Right lobe of liver (tissue), 6 donors: Measurements from ENCODE around the gene HEXIM2. TPM values are rescaled to one million over a fixed set of nuclear protein-coding genes. Genes with fewer than 3 reads are reported as not detected.

Source experiments
- ATAC-seq, 4 donors: fragments of 200-7000 bp; cut with Tn5 transposase; one replicate each; pipeline ENCODE4 v1.9.1; 2020; ENCODE audit warnings: mild to moderate bottlenecking in 4 of 4, moderate library complexity in 4 of 4
- DNase-seq, 3 donors: peaks; one replicate each; pipeline ENCODE4 v3.0.0-alpha.2; 2020
- H3K27ac ChIP-seq, 3 donors: fragments of 200-600 bp; one replicate each; pipeline ENCODE4 v1.8.0; 2022
- H3K27me3 ChIP-seq, 2 donors: fragments of 200-600 bp; one replicate each; pipeline ENCODE4 v1.8.0; 2022
- H3K36me3 ChIP-seq, 4 donors: fragments of 200-600 bp; sonication (generic) in 1 of 4; one replicate each; pipeline versions ENCODE4 v1.5.1 to v1.8.0; 2017 to 2022; ENCODE audit warnings: control low read depth in 1 of 4
- H3K4me1 ChIP-seq, 4 donors: fragments of 200-600 bp; sonication (generic) in 1 of 4; one replicate each; pipeline versions ENCODE4 v1.5.1 to v1.8.0; 2017 to 2022; ENCODE audit warnings: control low read depth in 1 of 4
- H3K4me3 ChIP-seq, 3 donors: fragments of 200-600 bp; one replicate each; pipeline ENCODE4 v1.8.0; 2022
- H3K9me3 ChIP-seq, 4 donors: fragments of 200-600 bp; sonication (generic) in 1 of 4; one replicate each; pipeline versions ENCODE4 v1.5.1 to v1.8.0; 2017 to 2022; ENCODE audit warnings: control low read depth in 1 of 4
- POLR2A ChIP-seq: fragments of 450-650 bp; IDR thresholded peaks from one replicate; pipeline ENCODE4 v1.6.1; 2017; ENCODE audit warnings: antibody characterized with exemption, mild to moderate bottlenecking
- WGBS: methylation state at CpG from one replicate; pipeline ENCODE4 v1.1.6; 2018; ENCODE audit warnings: low coverage, low lambda C conversion rate; ENCODE audit not compliant: insufficient coverage; ENCODE audit errors: missing lambda C conversion rate; 5-methylcytosine and 5-hydroxymethylcytosine counted together
- intact Hi-C, 2 donors: fragments of 100-400 bp; cut with DNase I; formaldehyde crosslinking; loops; one replicate each; pipeline versions ENCODE4 v1.11.2 to v1.14.1; 2022
- total RNA-seq, 6 experiments: library from RNA; depleted of rRNA in 2 of 6; stranded (reverse); fragments of >200 nt in 2 of 6; fragmentation: NEBNext Ultra II Directional in 3 of 6; extraction: Animal tissue kit (Norgen Biotek cat#: 25700) in 3 of 6; gene quantifications; one replicate each; pipeline versions ENCODE4 v1.1.0 to v1.2.4, GENCODE V29; 2016 to 2023
- TF ChIP-seq, protein P1 (sequence below), 4 donors: fragments of 200-600 bp in 3 of 4; fragments of 450-650 bp in 1 of 4; IDR thresholded peaks; one replicate each; pipeline versions ENCODE4 v1.5.1 to v1.8.0; 2016 to 2022; ENCODE audit warnings: antibody characterized with exemption in 4 of 4, mild to moderate bottlenecking in 2 of 4
- donor health status: DM: no; HTN: yes; CAD: no.
- donor health status: DM: no; HTN: no; CAD: no.
- donor health status: DM: no; HTN: no; CAD: no.
- donor health status: DM: no; HTN: yes; CAD: no.
- donor health status: DM: no; HTN: yes; CAD: no.

The HEXIM2 gene
- total RNA-seq, 6 experiments from 2014 or later = 2.6 to 13.5 (median 5.4) TPM

DNA sequence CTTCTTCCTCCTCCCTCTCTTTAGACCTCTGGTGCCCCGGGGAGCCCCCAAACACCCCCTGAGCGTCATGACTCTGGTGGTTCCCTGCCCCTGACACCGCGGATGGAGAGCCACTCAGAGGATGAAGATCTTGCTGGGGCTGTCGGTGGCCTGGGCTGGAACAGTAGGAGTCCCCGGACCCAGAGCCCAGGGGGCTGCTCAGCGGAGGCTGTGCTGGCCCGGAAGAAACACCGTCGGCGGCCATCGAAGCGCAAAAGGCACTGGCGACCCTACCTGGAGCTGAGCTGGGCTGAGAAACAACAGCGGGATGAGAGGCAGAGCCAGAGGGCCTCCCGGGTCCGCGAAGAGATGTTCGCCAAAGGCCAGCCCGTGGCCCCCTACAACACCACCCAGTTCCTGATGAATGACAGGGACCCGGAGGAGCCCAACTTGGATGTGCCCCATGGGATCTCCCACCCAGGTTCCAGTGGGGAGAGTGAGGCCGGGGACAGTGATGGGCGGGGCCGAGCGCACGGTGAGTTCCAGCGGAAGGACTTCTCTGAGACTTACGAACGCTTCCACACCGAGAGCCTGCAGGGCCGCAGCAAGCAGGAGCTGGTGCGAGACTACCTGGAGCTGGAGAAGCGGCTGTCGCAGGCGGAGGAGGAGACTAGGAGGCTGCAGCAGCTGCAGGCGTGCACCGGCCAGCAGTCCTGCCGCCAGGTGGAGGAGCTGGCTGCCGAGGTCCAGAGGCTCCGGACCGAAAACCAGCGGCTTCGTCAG is 7.5 kb downstream of the HEXIM2 start:
- 92% methylated on average over 14 of the region's 43 CpGs for whole genome bisulfite sequencing
- Histone ChIP-seq H3K36me3 (peaks cover 0 to 3% (median 0%) of the 10 kb centered on the region in 4 donors), H3K4me1 (peaks cover 0 to 35% (median 9%) of the 10 kb centered on the region in 4 donors), H3K9me3 (no peaks in the 10 kb centered on the region), H3K27ac (no peak overlapping the region), H3K27me3 (no peaks in the 10 kb centered on the region), H3K4me3 (no peak overlapping the region)
- no peak for ATAC-seq
- no peak for TF ChIP-seq POLR2A
- TF ChIP-seq, protein P1, sequence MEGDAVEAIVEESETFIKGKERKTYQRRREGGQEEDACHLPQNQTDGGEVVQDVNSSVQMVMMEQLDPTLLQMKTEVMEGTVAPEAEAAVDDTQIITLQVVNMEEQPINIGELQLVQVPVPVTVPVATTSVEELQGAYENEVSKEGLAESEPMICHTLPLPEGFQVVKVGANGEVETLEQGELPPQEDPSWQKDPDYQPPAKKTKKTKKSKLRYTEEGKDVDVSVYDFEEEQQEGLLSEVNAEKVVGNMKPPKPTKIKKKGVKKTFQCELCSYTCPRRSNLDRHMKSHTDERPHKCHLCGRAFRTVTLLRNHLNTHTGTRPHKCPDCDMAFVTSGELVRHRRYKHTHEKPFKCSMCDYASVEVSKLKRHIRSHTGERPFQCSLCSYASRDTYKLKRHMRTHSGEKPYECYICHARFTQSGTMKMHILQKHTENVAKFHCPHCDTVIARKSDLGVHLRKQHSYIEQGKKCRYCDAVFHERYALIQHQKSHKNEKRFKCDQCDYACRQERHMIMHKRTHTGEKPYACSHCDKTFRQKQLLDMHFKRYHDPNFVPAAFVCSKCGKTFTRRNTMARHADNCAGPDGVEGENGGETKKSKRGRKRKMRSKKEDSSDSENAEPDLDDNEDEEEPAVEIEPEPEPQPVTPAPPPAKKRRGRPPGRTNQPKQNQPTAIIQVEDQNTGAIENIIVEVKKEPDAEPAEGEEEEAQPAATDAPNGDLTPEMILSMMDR (IDR thresholded peaks at IDR 0.05) = no peak
- intact Hi-C loops = no loop called here
- DNase-seq = no peak

DNA sequence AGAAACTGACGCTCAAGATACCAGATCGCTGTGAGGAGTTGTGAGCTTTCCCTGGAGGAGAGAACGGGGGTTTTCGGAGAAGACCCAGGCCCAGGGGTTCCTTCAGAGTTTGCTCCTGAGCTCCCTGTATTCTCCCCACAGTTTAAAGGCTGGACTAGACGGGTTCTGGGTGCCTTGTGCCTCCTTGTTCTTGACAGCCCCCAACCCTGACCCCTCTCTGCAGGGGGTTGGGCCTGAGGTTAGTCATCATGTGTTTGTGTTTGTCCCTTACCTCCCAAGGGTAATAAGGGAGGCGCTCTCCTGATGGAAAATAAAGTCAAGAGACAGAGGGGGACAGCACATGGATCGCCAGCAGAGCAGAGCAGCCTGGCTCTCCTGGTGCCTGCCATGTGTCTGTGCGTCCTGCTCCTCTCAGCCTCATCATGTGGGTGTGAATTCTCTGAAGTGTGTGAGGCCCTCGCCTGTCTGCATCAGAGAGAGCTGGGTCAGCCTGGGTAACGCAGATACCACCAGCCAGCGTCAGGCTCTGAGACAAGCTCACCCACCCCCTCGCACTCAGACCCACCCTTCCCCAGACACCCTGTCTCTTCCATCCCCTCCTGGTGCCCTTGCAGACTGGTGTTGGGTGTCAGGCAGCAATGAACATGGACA is 8.7 kb downstream of the HEXIM2 start:
- peaks cover 0 to 30% (median 9%) of the 10 kb centered on the region in 4 donors for H3K4me1 ChIP-seq
- WGBS = 95% methylated on average over 4 of the region's 12 CpGs
- H3K9me3 ChIP-seq = no peaks in the 10 kb centered on the region
- intact Hi-C loops = no loop called here
- ATAC-seq (no peak), DNase-seq (no peak)
- no peaks in the 10 kb centered on the region for H3K27me3 ChIP-seq
- H3K27ac ChIP-seq = peak overlapping the region in 2 of 3 donors; percentile 75 to 92
- peaks cover 0 to 3% (median 0%) of the 10 kb centered on the region in 4 donors for H3K36me3 ChIP-seq
- no peak overlapping the region for H3K4me3 ChIP-seq
- TF ChIP-seq, protein P1 (IDR thresholded peaks at IDR 0.05) = no peak
- TF ChIP-seq POLR2A = no peak

DNA sequence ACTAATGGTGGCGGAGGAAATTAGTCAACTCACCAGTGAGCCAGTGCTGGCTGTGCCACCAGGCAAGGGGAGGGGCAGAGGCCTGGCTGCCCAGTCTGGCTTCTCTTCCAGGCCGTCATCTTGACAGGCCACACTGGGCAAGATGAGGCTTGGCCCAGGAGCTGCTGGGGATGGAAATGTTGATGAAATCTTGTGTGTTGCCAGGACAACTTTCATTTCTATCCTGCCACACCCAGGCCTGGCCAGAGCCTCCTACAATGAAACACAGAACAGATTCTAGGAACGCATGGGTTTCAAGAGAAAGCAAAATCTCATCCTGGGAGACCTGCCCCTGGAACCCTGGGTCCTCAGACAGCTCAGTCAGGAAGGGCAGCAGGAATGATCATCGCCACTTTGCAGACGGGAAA is 9.3 kb downstream of the HEXIM2 start:
- intact Hi-C loops = no loop called here
- Histone ChIP-seq H3K36me3 (peaks cover 0 to 3% (median 0%) of the 10 kb centered on the region in 4 donors), H3K27ac (peak overlapping the region; percentile 28 to 92 (median 75)), H3K27me3 (no peaks in the 10 kb centered on the region), H3K4me3 (no peak overlapping the region), H3K9me3 (no peaks in the 10 kb centered on the region), H3K4me1 (peaks cover 0 to 28% (median 9%) of the 10 kb centered on the region in 4 donors)
- TF ChIP-seq POLR2A = no peak
- TF ChIP-seq, protein P1 (IDR thresholded peaks at IDR 0.05) = no peak
- ATAC-seq = peak; percentile 27 to 77 (median 53)
- DNase-seq = peak in 2 of 3 donors; percentile 73 to 84
- 29% methylated on average over 5 of the region's 5 CpGs for WGBS

GRCh38 chr17:45171338-45172231 is 9.9 kb downstream of the HEXIM2 start:
- WGBS = 40% methylated on average over 13 of the region's 20 CpGs
- Histone ChIP-seq H3K4me1 (peaks cover 0 to 28% (median 9%) of the 10 kb centered on the region in 4 donors), H3K36me3 (peaks cover 0 to 3% (median 0%) of the 10 kb centered on the region in 4 donors), H3K4me3 (no peak overlapping the region), H3K27ac (peak overlapping the region; percentile 28 to 92 (median 75)), H3K9me3 (no peaks in the 10 kb centered on the region), H3K27me3 (no peaks in the 10 kb centered on the region)
- ATAC-seq = peak; percentile 46 to 70 (median 66)
- intact Hi-C loops = no loop called here
- no peak for TF ChIP-seq POLR2A
- TF ChIP-seq, protein P1 (IDR thresholded peaks at IDR 0.05) = no peak
- peak in 2 of 3 donors; percentile 60 to 67 for DNase-seq
